HCT116 (cell line): ENCODE measurements around the gene CYSRT1.

Source experiments
- EZH2 ChIP-seq: fragments of 200-600 bp; sonication (generic); IDR thresholded peaks from 2 replicates; pipeline ENCODE4 v1.6.1; 2017; ENCODE audit warnings: antibody characterized with exemption, mixed run types
- JUND ChIP-seq: IDR thresholded peaks from 2 replicates; pipeline ENCODE4 v1.6.1; 2012
- RAD21 ChIP-seq: IDR thresholded peaks from 2 replicates; pipeline ENCODE4 v1.6.1; 2012; ENCODE audit warnings: low read depth, mild to moderate bottlenecking
- SP1 ChIP-seq: IDR thresholded peaks from 2 replicates; pipeline ENCODE4 v1.6.1; 2012; ENCODE audit warnings: low read depth
- TF ChIP-seq, protein P1 (sequence below): IDR thresholded peaks from 2 replicates; pipeline ENCODE4 v1.6.1; 2012; ENCODE audit warnings: low read depth

DNA sequence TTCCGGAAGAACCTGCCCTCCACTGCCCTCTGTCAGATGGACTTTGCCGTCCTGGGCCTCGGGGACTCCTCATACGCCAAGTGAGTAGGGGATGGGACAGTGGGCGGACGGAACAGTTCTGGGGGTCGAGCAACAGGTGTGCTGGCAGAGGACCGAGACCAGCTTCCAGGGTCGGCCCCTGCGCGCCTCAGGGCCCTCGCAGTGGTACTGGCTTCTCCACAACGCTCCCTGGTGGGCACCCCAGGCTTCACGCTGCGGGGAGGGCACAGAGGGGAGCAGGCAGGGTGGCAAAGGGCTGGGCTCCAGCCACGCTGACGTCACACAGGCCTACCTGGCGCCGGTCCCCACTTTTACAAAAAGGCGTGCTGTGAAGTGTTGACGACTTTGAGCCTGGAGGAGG lies 12.5 kb upstream of the CYSRT1 start:
- TF ChIP-seq RAD21, result no peak
- TF ChIP-seq JUND, result no peak
- no peak for TF ChIP-seq EZH2
- TF ChIP-seq, protein P1, sequence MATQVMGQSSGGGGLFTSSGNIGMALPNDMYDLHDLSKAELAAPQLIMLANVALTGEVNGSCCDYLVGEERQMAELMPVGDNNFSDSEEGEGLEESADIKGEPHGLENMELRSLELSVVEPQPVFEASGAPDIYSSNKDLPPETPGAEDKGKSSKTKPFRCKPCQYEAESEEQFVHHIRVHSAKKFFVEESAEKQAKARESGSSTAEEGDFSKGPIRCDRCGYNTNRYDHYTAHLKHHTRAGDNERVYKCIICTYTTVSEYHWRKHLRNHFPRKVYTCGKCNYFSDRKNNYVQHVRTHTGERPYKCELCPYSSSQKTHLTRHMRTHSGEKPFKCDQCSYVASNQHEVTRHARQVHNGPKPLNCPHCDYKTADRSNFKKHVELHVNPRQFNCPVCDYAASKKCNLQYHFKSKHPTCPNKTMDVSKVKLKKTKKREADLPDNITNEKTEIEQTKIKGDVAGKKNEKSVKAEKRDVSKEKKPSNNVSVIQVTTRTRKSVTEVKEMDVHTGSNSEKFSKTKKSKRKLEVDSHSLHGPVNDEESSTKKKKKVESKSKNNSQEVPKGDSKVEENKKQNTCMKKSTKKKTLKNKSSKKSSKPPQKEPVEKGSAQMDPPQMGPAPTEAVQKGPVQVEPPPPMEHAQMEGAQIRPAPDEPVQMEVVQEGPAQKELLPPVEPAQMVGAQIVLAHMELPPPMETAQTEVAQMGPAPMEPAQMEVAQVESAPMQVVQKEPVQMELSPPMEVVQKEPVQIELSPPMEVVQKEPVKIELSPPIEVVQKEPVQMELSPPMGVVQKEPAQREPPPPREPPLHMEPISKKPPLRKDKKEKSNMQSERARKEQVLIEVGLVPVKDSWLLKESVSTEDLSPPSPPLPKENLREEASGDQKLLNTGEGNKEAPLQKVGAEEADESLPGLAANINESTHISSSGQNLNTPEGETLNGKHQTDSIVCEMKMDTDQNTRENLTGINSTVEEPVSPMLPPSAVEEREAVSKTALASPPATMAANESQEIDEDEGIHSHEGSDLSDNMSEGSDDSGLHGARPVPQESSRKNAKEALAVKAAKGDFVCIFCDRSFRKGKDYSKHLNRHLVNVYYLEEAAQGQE, result no peak
- no peak for TF ChIP-seq SP1
